Measurements from ENCODE around the gene SCN8A.

The SCN8A gene

GRCh38 chr12:51845482-51845881, 254.4 kb downstream of the SCN8A start:
- DNase-seq (ENCODE audit: low read depth in 1 of 2, low spot score in 1 of 2), result no peak
- in situ Hi-C loops (cut with HindIII; ENCODE audit: low pct_unique_long_range_greater_than_20kb, low sequenced_read_pairs), result no loop called here
- TF ChIP-seq JUND (IDR thresholded peaks at IDR 0.05; ENCODE audit: low read depth), result no peak

- TF ChIP-seq JUND (IDR thresholded peaks at IDR 0.05; ENCODE audit: low read depth), result no peak
- in situ Hi-C loops (cut with HindIII; ENCODE audit: low pct_unique_long_range_greater_than_20kb, low sequenced_read_pairs), result no loop called here
These were observed 255.2 kb downstream of the SCN8A start for GRCh38 chr12:51846271-51846691.

GRCh38 chr12:51846911-51847642, 256.0 kb downstream of the SCN8A start:
- no peak for TF ChIP-seq JUND (IDR thresholded peaks at IDR 0.05; ENCODE audit: low read depth)
- in situ Hi-C loops (cut with HindIII; ENCODE audit: low pct_unique_long_range_greater_than_20kb, low sequenced_read_pairs), result no loop called here
- no peak for DNase-seq (ENCODE audit: low read depth in 1 of 2, low spot score in 1 of 2)

More at GRCh38 chr12:51846271-51846691, 255.2 kb downstream of the SCN8A start:
- DNase-seq (ENCODE audit: low read depth in 1 of 2, low spot score in 1 of 2), result no peak

GRCh38 chr12:51847643-51848325, 256.8 kb downstream of the SCN8A start:
- in situ Hi-C loops (cut with HindIII; ENCODE audit: low pct_unique_long_range_greater_than_20kb, low sequenced_read_pairs), result no loop called here
- DNase-seq (ENCODE audit: low read depth in 1 of 2, low spot score in 1 of 2), result no peak
- TF ChIP-seq JUND (IDR thresholded peaks at IDR 0.05; ENCODE audit: low read depth), result no peak

- DNase-seq (ENCODE audit: low read depth in 1 of 2, low spot score in 1 of 2), result no peak
- in situ Hi-C loops (cut with HindIII; ENCODE audit: low pct_unique_long_range_greater_than_20kb, low sequenced_read_pairs), result no loop called here
- no peak for TF ChIP-seq JUND (IDR thresholded peaks at IDR 0.05; ENCODE audit: low read depth)
These were observed 257.3 kb downstream of the SCN8A start, which contains the start of gene FIGNL2 for GRCh38 chr12:51848326-51848727. FIGNL2 (minus strand) TSS chr12:51848718; CDS start chr12:51822413, 26,305 bp downstream.

- in situ Hi-C loops (cut with HindIII; ENCODE audit: low pct_unique_long_range_greater_than_20kb, low sequenced_read_pairs), result no loop called here
- DNase-seq (ENCODE audit: low read depth in 1 of 2, low spot score in 1 of 2), result no peak
- no peak for TF ChIP-seq JUND (IDR thresholded peaks at IDR 0.05; ENCODE audit: low read depth)
These were observed 258.1 kb downstream of the SCN8A start for GRCh38 chr12:51848841-51849735.

- no peak for TF ChIP-seq JUND (IDR thresholded peaks at IDR 0.05; ENCODE audit: low read depth)
- no peak for DNase-seq (ENCODE audit: low read depth in 1 of 2, low spot score in 1 of 2)
- in situ Hi-C loops (cut with HindIII; ENCODE audit: low pct_unique_long_range_greater_than_20kb, low sequenced_read_pairs), result no loop called here
These were observed 259.3 kb downstream of the SCN8A start for GRCh38 chr12:51850081-51850964.

- no peak for DNase-seq (ENCODE audit: low read depth in 1 of 2, low spot score in 1 of 2)
- in situ Hi-C loops (cut with HindIII; ENCODE audit: low pct_unique_long_range_greater_than_20kb, low sequenced_read_pairs), result no loop called here
- no peak for TF ChIP-seq JUND (IDR thresholded peaks at IDR 0.05; ENCODE audit: low read depth)
These were observed 259.9 kb downstream of the SCN8A start for GRCh38 chr12:51850965-51851299.

GRCh38 chr12:51851413-51852124, 260.5 kb downstream of the SCN8A start:
- no peak for TF ChIP-seq JUND (IDR thresholded peaks at IDR 0.05; ENCODE audit: low read depth)
- in situ Hi-C loops (cut with HindIII; ENCODE audit: low pct_unique_long_range_greater_than_20kb, low sequenced_read_pairs), result no loop called here
- DNase-seq (ENCODE audit: low read depth in 1 of 2, low spot score in 1 of 2), result no peak

GRCh38 chr12:51852404-51853137, 261.5 kb downstream of the SCN8A start:
- DNase-seq (ENCODE audit: low read depth in 1 of 2, low spot score in 1 of 2), result no peak
- no peak for TF ChIP-seq JUND (IDR thresholded peaks at IDR 0.05; ENCODE audit: low read depth)
- in situ Hi-C loops (cut with HindIII; ENCODE audit: low pct_unique_long_range_greater_than_20kb, low sequenced_read_pairs), result no loop called here

All from T47D (cell line).